NCI-H446 treated with DMSO at 0.1 percent for 48 hours (cell line): ENCODE results near the gene TTC3.
"Not testable (repeated sequence)": the region's sequence is repeated elsewhere in the genome, so short reads cannot be mapped to it uniquely, and the experiment has no call there.

Experiments
- DNase-seq: peaks from one replicate; lab custom pipeline; 2025; lab: John Stamatoyannopoulos, UW

The TTC3 gene

DNA sequence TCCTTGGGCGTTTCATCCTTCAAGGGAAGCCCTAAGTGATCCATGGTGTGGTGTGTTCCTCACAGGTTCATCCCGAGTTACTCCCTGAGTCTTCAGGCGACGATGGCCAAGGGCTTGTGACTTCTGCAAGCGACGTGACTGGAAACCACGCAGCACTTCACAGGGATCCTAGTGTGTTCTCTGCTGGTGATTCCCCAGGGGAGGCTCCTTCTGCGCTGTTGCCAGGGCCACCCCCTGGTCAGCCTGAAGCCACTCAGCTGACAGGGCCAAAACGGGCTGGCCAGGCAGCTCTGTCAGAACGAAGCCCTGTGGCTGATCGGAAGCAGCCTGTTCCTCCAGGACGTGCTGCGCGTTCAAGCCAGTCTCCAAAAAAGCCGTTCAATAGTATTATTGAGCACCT, 122.6 kb downstream of the TTC3 start:
- DNase-seq = no peak

DNA sequence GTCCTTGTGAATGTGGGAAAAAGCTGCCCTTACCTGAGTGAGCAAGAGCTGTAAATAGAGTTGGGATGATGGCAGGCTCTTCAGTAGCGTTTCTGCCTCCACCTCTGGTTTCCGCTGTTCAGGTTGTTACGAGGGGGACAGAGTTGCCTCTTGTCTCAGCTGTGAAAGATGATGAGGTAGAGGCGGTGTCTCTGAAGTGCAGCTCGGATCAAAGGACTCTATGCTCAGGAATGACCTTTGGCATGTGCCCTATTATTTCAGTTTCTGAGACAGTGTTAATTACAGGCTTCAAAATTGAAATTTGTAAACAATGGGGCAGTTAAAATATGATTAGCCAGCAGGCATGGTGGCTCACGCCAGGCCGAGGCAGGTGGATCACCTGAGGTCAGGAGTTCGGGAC, 123.8 kb downstream of the TTC3 start:
- DNase-seq = no peak

DNA sequence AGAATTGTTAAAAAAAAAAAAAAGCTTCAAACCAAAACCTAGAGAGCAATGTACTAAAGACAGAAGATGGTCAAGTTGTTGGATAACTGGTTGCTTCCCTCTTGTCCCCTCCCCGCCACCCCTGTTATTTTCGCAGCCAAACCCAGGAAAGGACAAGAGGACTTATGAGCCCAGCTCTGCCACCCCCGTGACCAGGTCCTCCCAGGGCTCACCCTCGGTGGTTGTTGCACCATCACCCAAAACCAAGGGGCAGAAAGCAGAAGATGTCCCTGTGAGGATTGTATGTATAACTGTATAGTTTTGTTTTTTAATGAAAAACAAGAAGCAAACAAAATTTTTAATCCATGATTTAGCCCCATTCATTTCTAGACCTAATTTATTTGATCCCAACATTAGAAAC, 124.7 kb downstream of the TTC3 start:
- no peak for DNase-seq

DNA sequence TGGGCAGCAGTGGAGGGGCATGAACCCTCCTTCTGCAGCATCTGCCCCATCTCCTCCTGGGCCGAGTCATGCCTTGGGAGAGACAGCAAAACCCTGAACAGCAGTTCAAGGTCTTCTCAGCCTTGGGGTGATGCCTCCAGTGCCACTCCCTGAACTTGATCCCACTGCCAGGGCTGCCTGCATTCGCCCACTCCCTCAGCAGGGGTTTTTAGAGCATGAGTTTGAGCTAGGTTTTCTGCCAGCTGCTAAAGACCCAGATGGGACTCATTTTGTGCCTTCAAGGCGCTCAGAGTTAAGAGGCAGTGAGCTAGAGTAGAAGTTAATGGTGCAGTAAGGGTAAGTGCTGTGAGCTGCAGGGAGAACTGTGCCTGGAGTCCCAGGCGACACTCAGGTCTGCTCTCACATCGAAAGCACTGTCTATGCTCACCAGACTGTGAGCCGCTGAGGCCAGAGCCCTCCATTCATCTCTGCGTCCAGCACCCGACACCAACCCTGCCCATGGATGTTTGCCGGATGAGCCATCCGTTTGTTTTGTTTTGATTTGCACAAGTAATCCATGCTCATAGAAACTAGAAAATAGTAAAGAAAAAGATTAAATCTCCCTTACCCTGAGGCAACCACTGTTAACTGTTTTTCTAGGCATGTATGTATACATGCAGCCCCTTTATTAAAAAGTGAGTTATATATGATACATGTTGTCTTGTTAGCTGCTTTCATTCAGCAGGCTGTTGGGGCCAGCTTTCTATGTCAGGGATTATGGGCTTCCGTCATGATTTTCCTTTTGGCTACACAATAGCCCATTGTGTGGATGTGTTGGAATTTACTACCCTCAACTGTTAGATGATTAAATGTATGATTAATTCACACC, 126.2 kb downstream of the TTC3 start:
- no peak for DNase-seq

DNA sequence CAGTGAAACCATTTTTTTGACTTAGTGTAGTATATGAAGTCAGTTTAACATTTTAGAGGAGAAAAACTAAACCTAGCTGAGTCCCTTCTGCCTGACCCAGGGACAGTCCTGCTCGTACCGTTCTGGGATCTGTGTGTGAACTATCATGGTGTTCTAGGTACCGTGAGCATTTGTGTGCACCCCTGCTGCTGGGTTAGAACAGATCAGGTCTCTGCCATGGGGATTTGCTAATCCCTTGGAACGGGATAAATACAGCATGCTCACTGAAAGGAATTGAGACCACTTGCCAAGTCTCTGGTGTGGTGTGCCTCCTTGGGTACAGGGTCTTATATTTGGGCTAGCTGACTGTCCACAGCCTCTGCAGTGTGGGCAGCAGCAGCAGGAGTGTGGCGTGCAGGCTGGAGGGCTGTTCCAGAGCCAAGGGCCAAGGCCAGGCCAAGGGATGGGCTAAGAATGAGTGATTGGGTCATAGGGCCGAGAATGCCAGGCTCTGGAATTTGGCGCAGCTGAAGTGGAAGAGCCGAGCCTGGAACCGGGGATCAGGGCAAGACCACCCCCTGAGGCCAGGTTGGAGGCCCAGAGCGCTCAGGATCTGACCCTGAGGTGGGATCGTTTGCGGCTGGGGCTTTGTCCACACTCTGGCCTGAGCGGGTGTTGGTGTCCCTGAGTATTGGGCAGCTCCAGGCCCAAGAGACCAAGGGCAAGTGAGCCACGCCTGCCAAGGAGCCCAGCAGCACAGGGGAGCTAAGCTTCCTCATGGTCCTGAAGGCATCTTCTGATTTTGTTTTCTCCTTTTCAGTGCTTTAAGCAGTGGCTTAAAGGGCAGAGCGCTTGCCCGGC, 127.8 kb downstream of the TTC3 start:
- DNase-seq = no peak

DNA sequence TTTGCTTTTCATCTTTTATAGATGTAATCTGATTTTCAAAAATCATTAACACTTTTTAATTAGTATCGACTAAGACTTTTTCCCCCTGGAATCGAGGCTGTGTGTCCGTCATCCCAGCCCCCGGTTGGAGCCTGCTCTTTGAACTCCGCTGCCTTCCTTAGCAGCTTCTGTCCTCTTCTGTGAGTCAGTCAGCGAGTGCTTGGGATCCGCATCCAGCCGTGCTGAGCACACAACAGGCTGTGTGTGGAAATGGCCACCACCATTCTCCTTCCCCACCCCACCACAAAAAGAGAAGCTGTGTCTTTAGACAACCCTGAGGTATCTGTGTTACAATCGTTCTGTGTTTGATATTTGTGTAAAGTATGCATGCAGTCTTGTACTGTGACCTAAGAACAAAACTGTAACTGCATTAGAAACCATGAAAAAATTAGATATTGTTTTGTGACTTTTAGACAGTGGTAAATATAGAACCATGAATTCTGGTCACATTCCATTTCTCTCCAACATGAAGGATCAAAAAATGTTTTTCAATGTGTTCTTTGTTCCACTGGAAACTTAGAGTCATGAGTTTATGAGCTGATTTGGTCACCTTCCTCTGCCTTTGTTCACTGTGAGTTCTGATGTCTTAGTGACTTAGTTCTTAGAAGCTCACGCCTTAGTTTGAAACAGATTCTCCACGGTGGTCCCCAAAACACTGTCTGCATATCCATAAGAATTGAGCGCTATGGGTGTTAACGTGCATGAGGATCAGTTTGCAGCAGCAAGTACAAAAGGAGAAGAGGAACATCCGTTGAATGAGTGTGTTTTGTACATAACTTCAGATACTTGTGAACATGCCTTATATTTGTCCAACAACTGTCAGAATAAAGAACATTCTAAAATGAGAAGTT, 129.4 kb downstream of the TTC3 start:
- DNase-seq = no peak

DNA sequence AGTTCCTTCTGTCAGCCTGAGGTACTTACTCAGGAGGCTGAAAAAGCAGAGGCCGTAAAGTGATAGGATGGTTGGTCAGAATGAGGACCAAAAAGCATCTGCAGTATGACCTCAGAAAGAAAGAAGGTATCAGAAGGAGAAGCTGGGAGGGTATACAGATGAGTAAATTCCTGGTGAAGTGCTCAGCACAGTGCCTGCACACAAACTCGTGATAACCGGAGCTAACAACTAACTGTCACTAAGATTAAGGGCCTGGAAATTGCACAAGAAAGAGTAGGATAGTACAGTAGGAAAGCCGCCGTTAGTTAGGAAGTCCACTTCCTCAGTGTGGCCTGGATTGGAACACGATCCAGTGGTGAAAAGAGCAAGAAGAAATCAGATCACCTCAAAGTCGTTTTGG, 131.5 kb downstream of the TTC3 start:
- DNase-seq = no peak

DNA sequence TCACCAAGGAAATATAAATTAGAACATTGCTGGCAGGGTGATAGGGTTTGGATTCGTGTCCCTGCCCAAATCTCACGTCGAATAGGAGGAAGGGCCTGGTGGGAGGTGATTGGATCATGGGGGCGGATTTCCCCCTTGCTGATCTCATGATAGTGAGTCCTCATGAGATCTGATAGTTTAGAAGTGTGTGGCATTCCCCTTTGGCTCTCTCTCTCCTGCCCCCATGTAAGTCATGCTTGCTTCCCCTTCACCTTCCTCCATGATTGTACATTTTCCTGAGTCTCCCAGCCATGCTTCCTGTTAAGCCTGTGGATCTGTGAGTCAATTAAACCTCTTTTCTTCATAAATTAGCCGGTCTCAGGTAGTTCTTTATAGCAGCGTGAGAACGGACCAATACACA, 133.4 kb downstream of the TTC3 start:
- no peak for DNase-seq

DNA sequence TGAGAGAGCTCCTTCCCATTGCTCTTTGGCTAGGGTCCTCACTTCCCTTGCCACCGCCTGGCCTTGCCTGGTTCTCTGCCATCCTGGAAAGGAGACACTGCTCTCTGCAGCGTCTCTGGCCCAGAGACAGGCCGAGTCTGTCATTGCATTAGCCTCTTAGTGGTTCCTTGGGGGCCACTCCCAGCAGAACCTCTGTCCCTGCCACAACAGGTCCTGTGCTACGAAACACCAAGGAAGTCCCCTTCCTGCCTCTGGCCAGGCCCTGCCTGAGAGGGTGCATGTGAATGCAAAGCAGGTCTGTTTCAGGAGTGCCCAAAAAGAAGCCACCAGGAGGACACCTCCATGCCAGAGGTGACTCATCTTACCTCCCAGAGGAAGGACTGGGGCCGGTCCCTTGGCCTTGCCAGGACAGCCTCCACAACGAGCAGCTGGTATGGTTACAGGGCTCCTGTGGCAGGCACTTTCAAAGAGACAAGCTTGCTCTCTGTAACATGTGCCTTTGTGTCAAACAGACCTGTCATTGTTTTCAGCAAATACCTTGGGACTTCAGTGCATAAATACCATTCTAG, 134.5 kb downstream of the TTC3 start:
- DNase-seq = no peak

DNA sequence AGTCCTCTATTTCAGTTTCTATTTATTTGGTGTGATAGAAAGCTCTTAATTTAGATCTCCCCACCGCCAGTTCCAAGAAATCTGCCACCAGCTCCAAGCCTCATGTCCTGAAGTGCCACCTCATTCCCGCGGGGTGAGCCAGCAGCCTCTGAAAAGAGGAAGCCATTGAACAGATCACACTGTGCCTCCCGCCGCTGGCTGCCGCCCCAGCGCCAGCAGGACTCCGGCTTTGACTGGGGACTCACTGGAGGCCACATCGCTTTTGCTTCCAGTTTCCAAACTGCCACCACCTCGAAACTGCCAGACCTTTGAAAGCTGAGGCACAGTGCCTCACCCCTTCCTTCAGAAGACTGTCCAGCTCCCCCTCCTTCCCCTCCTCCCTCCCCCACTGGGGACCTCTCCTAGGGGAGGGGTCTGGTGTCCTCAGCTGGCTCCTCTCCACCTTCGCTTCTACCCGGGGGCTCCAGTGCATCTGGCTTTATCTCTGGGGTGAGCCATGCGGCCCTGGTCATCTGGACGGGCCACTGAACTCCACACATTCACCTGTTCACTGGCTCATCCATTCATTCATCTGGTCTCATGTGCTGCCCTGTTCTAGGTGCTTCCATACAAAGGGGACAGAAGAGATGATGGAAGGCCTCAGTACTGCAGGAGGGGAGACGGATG, 135.1 kb downstream of the TTC3 start:
- DNase-seq = no peak

DNA sequence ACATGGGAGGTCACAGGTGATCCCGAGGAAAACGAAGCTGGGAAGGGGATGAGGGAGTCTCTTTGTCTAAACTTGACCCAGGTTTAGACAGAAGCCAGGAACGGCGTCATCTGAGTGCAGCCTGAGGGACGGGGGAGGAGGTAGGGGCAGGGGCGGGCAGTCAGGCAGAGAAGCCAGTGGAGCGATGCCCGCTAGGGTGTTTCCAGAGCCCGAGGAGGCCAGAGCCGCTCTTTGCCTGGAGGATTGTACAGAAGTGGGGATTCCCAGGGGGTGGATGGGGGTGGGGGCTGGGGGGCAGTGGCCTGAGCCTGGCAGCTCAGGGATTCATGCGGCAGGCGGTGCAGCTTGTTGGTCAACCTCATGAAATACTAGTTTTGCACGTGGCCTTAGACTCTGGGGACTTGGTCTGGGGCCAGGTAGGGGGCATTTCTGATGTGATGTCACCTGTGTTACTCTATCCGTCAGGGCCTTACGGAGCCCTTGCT, 135.7 kb downstream of the TTC3 start:
- DNase-seq = no peak

DNA sequence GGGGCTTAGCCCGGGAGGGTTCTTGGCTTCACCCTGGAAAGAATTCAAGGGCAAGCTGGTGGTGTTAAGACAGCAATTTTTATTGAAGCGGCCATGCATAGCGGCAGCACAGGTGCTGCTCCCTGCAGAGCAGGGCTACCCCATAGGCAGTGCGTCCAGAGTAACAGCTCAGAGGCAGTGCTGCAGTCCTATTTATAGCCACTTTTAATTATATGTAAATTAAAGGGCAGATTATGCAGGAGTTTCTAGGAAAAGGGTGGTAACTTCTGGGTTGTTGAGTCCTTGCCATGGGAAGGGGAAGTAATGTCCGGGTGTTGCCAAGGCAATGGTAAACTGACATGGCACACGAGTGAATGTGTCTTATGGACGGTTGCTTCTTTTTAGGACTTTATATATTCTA, 137.1 kb downstream of the TTC3 start:
- DNase-seq = no peak

DNA sequence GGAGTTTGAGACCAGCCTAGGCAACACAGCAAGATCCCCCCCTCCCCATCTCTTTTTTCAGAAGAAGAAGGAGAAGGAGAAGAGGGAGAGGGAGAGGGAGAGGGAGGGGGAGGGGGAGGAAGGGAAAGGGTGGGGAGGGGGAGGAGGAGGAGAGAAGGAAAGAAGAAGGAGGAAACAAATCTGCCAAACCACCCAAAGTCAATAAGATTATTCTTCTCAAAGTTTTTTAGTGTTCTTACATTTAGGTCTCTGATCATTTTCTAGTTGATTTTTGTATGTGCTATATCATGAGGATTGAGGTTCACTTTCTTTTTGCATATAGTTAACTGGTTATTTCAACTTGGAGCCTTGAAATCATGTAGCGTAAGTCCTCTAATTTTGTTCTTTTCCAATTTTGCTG, 137.7 kb downstream of the TTC3 start:
- no peak for DNase-seq

DNA sequence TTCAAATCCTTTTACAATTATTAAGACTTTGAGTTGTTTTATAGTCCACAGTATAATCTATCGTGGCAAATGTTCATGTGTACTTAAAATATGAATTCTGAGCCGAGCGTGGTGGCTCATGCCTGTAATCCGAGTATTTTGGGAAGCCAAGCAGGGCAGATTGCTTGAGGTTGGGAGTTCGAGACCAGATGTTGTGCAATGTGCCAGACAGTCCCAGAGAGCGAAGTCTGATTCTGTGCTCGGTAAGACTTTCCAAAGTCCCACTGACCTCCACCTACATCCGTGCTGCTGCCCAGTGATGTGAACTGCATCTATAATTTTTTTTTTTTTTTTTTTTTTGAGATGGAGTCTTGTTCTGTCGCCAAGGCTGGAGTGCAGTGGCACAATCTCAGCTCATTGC, 141.9 kb downstream of the TTC3 start:
- no peak for DNase-seq

DNA sequence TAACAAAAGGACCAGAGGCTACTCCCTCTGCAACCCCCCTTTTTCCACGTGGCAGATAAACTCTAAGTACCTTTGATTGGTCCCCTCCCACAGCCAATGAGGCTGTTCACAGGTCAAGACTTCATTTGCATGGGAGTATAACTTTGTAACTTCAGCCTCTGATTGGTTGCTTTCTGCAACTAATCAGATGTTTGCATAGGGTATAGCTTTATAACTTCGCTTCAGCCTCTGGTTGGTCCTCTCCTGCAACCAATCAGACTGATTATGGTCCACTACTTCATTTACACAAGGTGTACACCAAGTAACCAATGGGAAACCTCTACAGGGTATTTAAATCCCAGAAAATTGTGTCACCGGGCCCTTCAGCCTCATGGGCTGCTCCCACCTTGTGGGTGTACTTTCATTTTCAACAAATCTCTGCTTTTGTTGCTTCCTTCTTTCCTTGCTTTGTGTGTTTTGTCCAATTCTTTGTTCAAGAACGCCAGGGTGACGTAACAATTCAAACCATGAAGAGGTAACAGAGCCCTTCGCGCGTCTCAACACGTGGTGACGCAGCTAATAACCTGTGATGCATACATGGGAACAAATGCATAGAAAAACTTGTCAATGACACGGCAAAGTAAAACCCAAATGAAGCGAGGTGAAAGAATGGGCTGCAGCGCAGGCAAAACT, 146.8 kb downstream of the TTC3 start:
- no peak for DNase-seq

DNA sequence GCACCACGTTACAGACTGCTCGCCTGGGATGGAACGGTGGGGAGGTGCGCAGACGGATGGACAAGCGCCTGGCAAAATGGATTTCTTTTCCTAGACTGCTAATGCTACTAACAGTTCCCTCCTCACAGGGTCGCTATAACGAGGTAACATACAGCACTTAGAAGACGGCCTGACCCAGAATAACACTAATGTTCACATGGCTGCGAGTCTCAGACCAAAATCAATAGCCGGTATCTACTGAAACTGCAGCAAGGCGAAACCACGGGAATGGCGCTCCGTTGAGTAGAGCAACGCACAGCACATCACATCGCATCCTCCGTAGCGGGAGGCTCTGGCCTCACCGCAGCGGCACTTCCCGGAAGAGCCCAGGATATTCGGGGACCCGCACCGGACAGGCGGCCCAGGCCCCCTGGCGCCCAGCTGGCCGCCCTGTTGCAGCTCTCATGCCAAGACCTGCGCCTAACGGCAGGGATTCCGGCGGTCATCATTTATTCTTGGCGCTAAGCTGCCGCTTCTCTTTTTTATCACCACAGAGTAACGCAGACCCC, 147.5 kb downstream of the TTC3 start:
- no peak for DNase-seq

DNA sequence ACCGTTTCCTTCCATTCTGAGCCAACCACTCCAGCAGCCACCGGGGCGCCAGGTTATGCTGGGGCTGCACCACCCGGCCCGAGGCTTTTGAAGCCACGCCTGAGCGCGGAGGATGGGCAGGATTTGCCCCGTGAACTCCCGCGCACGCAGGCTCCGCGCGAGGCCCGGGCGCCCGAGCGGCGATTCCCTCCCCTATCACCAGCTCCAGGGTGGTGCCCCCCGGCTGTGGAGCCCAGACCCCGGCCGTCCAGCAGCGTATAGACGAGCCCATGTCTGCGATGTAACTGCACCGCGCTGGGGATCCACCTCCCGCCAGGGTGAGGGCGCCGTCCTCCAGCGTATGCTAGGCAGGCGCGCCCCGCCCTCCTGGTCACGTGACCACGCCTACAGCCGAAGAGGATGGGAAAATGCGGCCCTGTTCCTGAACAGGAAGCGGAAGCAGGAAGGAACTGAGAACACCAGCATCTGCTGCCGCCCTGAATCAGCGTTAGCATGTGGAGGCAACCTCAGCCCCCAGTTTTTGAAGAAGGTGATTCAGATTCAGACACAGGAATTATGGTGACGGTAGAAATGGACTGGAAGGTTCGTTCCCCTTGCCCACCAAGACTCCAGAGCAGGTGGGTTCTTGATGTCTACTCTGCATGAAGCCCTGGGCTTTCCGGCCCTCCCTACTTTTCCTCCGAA, 148.1 kb downstream of the TTC3 start:
- DNase-seq = peak; percentile 64

DNA sequence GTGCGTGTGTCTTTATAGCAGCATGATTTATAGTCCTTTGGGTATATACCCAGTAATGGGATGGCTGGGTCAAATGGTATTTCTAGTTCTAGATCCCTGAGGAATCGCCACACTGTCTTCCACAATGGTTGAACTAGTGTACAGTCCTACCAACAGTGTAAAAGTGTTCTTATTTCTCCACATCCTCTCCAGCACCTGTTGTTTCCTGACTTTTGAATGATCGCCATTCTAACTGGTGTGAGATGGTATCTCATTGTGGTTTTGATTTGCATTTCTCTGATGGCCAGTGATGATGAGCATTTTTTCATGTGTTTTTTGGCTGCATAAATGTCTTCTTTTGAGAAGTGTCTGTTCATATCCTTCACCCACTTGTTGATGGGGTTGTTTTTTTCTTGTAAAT, 149.2 kb downstream of the TTC3 start:
- not testable (repeated sequence) for DNase-seq

DNA sequence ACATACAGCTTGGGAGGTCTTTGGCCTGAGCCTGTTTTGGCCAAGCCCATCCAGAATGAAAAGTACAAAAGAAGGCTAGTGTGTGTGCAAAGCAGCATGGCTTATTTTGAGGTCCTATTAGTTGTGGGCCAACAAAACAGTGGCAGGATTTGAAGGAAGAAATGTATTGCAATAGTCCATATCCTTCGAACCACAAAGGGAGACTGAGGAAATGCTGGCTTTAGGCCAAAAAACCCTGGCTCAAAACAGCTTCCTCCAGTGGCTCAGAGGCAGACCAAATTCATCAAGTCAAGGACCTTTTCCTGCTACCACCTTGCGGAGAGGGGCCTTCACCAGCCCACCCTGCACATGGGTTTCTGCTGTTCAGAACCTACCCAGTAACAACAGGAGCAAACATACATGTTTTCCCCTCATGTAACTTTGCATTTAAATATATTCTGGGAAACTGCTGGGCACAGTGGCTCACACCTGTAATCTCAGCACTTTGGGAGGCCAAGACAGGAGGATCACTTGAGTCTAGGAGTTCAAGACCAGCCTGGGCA, 150.8 kb downstream of the TTC3 start:
- DNase-seq = no peak
